ENCODE measurements around the gene CTDSPL2.
"Not testable (repeated sequence)": the region's sequence is repeated elsewhere in the genome, so short reads cannot be mapped to it uniquely, and the experiment has no call there.

The CTDSPL2 gene

GRCh38 chr15:44447772-44448376 lies 20.4 kb downstream of the CTDSPL2 start:
- no peak for TF ChIP-seq CTCF (IDR thresholded peaks at IDR 0.05; ENCODE audit: control insufficient read depth, extremely low read depth, insufficient read depth)
- DNase-seq (ENCODE audit: low read depth), result no peak
- no peak overlapping the region for H3K4me3 ChIP-seq (ENCODE audit: low read depth, low read length)

- no peak for DNase-seq (ENCODE audit: low read depth)
- H3K4me3 ChIP-seq (ENCODE audit: low read depth, low read length), result no peak overlapping the region
Measured at GRCh38 chr15:44450172-44450571, 22.7 kb downstream of the CTDSPL2 start.

GRCh38 chr15:44453578-44454283 lies 26.3 kb downstream of the CTDSPL2 start:
- DNase-seq (ENCODE audit: low read depth); H3K4me3 ChIP-seq (ENCODE audit: low read depth, low read length): not testable (repeated sequence)

More at GRCh38 chr15:44450172-44450571, 22.7 kb downstream of the CTDSPL2 start:
- TF ChIP-seq CTCF (IDR thresholded peaks at IDR 0.05; ENCODE audit: control insufficient read depth, extremely low read depth, insufficient read depth), result no peak

- peak; percentile 78 for DNase-seq (ENCODE audit: low read depth)
- TF ChIP-seq CTCF (IDR thresholded peaks at IDR 0.05; ENCODE audit: control insufficient read depth, extremely low read depth, insufficient read depth), result no peak
- no peak overlapping the region for H3K4me3 ChIP-seq (ENCODE audit: low read depth, low read length)
Measured at GRCh38 chr15:44458429-44458828, 31.0 kb downstream of the CTDSPL2 start.

- DNase-seq (ENCODE audit: low read depth), result no peak
- no peak for TF ChIP-seq CTCF (IDR thresholded peaks at IDR 0.05; ENCODE audit: control insufficient read depth, extremely low read depth, insufficient read depth)
- H3K4me3 ChIP-seq (ENCODE audit: low read depth, low read length), result no peak overlapping the region
Measured at GRCh38 chr15:44468709-44469385, 41.4 kb downstream of the CTDSPL2 start.

- no peak for TF ChIP-seq CTCF (IDR thresholded peaks at IDR 0.05; ENCODE audit: control insufficient read depth, extremely low read depth, insufficient read depth)
- DNase-seq (ENCODE audit: low read depth), result no peak
- no peak overlapping the region for H3K4me3 ChIP-seq (ENCODE audit: low read depth, low read length)
Measured at GRCh38 chr15:44471885-44472455, 44.5 kb downstream of the CTDSPL2 start.

- no peak for DNase-seq (ENCODE audit: low read depth)
- TF ChIP-seq CTCF (IDR thresholded peaks at IDR 0.05; ENCODE audit: control insufficient read depth, extremely low read depth, insufficient read depth), result no peak
- H3K4me3 ChIP-seq (ENCODE audit: low read depth, low read length), result no peak overlapping the region
Measured at GRCh38 chr15:44479343-44479742, 51.9 kb downstream of the CTDSPL2 start.

All from LNCaP clone FGC (cell line).